Measurements from ENCODE around the gene FAXDC2.

FAXDC2 gene

GRCh38 chr5:154773326-154773725 is 77.1 kb downstream of the FAXDC2 start:
- TF ChIP-seq CTCF (conservative IDR thresholded peaks at IDR 0.05; ENCODE audit: control insufficient read depth, insufficient read depth, low read depth, low read length), result no peak
- H3K4me3 ChIP-seq (ENCODE audit: control insufficient read depth, low read depth, low read length), result no peak overlapping the region
- DNase-seq (ENCODE audit: low read depth), result no peak

- no peak overlapping the region for H3K4me3 ChIP-seq (ENCODE audit: control insufficient read depth, low read depth, low read length)
- DNase-seq (ENCODE audit: low read depth), result peak; percentile 87
- TF ChIP-seq CTCF (conservative IDR thresholded peaks at IDR 0.05; ENCODE audit: control insufficient read depth, insufficient read depth, low read depth, low read length), result no peak
Measured at GRCh38 chr5:154771383-154771901, 79.0 kb downstream of the FAXDC2 start.

GRCh38 chr5:154770111-154770510 is 80.3 kb downstream of the FAXDC2 start:
- no peak for TF ChIP-seq CTCF (conservative IDR thresholded peaks at IDR 0.05; ENCODE audit: control insufficient read depth, insufficient read depth, low read depth, low read length)
- no peak for DNase-seq (ENCODE audit: low read depth)
- no peak overlapping the region for H3K4me3 ChIP-seq (ENCODE audit: control insufficient read depth, low read depth, low read length)

Data from fibroblast of mammary gland (primary cell).